B cell (primary cell): ENCODE data around the gene OR14A16.

Experiments used
- CTCF ChIP-seq: fragments of 200-600 bp; IDR thresholded peaks from one replicate; pipeline ENCODE4 v1.8.0; 2022; ENCODE audit warnings: antibody characterized with exemption, mild to moderate bottlenecking
- EZH2 ChIP-seq: IDR thresholded peaks from 2 replicates; pipeline ENCODE4 v1.6.1; 2012; ENCODE audit warnings: borderline replicate concordance, low read depth, mild to moderate bottlenecking, moderate library complexity, low read length; ENCODE audit not compliant: insufficient read depth, poor library complexity, severe bottlenecking

GRCh38 chr1:247829656-247830055 lies 5.7 kb upstream of the OR14A16 start:
- TF ChIP-seq CTCF: no peak
- TF ChIP-seq EZH2: no peak
